ENCODE data around the gene LRRC74A. TPM values are rescaled to one million over a fixed set of nuclear protein-coding genes. Genes with fewer than 3 reads are reported as not detected.

The LRRC74A gene
- total RNA-seq (not detected), polyA plus RNA-seq (not detected)
- long read RNA-seq, donor 1, result 0 reads
- long read RNA-seq, donor 2, result 0 reads

GRCh38 chr14:76826122-76826521 is at the start of gene LRRC74A:
Gene LRRC74A (plus strand): TSS chr14:76826408. CDS start chr14:76826698, 290 bp downstream.
- 93 to 100% (median 96%) methylated on average over 2 of the region's 2 CpGs for WGBS, 3 donors
- DNase-seq (no peak), ATAC-seq (no peak)
- no peaks in the 10 kb centered on the region for H3K4me1 ChIP-seq
- H3K27ac ChIP-seq, result no peak within 1 kb of the TSS
- no peaks in the 10 kb centered on the region for H3K9me3 ChIP-seq
- H3K27me3 ChIP-seq (ENCODE audit: insufficient read depth in 3 of 3, low read length in 2 of 3), result no peaks in the 10 kb centered on the region
- no peak within 1 kb of the TSS for H3K4me3 ChIP-seq
- no peaks in the 10 kb centered on the region for H3K36me3 ChIP-seq (ENCODE audit: insufficient read depth in 1 of 2, low read depth in 1 of 2)
- no peak for TF ChIP-seq CTCF (IDR thresholded peaks at IDR 0.05)
- intact Hi-C loops (cut with DNase I), result no loop called here

GRCh38 chr14:76776428-76777251 is 49.6 kb upstream of the LRRC74A start:
- no peak for ATAC-seq
- no peak overlapping the region for H3K27ac ChIP-seq
- intact Hi-C loops (cut with DNase I), result no loop called here
- TF ChIP-seq CTCF (IDR thresholded peaks at IDR 0.05), result no peak
- peaks cover 0 to 8% of the 10 kb centered on the region in 2 donors for H3K36me3 ChIP-seq (ENCODE audit: insufficient read depth in 1 of 2, low read depth in 1 of 2)
- H3K4me1 ChIP-seq, result no peaks in the 10 kb centered on the region
- no peak for DNase-seq
- no peaks in the 10 kb centered on the region for H3K9me3 ChIP-seq
- peaks cover 0 to 1% (median 0%) of the 10 kb centered on the region in 3 donors for H3K27me3 ChIP-seq (ENCODE audit: insufficient read depth in 3 of 3, low read length in 2 of 3)
- no peak overlapping the region for H3K4me3 ChIP-seq
- WGBS, 3 donors, result 77 to 81% (median 81%) methylated on average over 10 of the region's 10 CpGs

- Histone ChIP-seq H3K36me3 (ENCODE audit: insufficient read depth in 1 of 2, low read depth in 1 of 2) (peaks cover 0 to 19% of the 10 kb centered on the region in 2 donors), H3K4me1 (peaks cover 5% of the 10 kb centered on the region), H3K9me3 (no peaks in the 10 kb centered on the region), H3K4me3 (no peak overlapping the region), H3K27ac (no peak overlapping the region), H3K27me3 (ENCODE audit: insufficient read depth in 3 of 3, low read length in 2 of 3) (no peaks in the 10 kb centered on the region)
- intact Hi-C loops (cut with DNase I), result no loop called here
- no peak for TF ChIP-seq CTCF (IDR thresholded peaks at IDR 0.05)
- WGBS, 3 donors, result 59 to 74% (median 69%) methylated on average over 8 to 9 of the region's 9 CpGs
- ATAC-seq, result no peak
- no peak for DNase-seq
Measured at GRCh38 chr14:76777721-76778120, 48.5 kb upstream of the LRRC74A start.

GRCh38 chr14:76778546-76779215 is 47.5 kb upstream of the LRRC74A start:
- H3K27me3 ChIP-seq (ENCODE audit: insufficient read depth in 3 of 3, low read length in 2 of 3), result no peaks in the 10 kb centered on the region
- ATAC-seq, result no peak
- peaks cover 0 to 27% of the 10 kb centered on the region in 2 donors for H3K36me3 ChIP-seq (ENCODE audit: insufficient read depth in 1 of 2, low read depth in 1 of 2)
- 77 to 80% (median 79%) methylated on average over 16 of the region's 16 CpGs for WGBS, 3 donors
- no peak overlapping the region for H3K27ac ChIP-seq
- H3K9me3 ChIP-seq, result no peaks in the 10 kb centered on the region
- DNase-seq, result no peak
- no peak for TF ChIP-seq CTCF (IDR thresholded peaks at IDR 0.05)
- peaks cover 5% of the 10 kb centered on the region for H3K4me1 ChIP-seq
- intact Hi-C loops (cut with DNase I), result no loop called here
- H3K4me3 ChIP-seq, result no peak overlapping the region
